Measurements from ENCODE around the gene INKA1.
A peak's percentile ranks its signal among the peaks of the same experiment; 100 is the strongest.
"Not testable (repeated sequence)": the region's sequence is repeated elsewhere in the genome, so short reads cannot be mapped to it uniquely, and the experiment has no call there.

The INKA1 gene

GRCh38 chr3:49807431-49808114 lies 4.5 kb downstream of the INKA1 start:
- no peak for DNase-seq (ENCODE audit: low spot score)

DNA sequence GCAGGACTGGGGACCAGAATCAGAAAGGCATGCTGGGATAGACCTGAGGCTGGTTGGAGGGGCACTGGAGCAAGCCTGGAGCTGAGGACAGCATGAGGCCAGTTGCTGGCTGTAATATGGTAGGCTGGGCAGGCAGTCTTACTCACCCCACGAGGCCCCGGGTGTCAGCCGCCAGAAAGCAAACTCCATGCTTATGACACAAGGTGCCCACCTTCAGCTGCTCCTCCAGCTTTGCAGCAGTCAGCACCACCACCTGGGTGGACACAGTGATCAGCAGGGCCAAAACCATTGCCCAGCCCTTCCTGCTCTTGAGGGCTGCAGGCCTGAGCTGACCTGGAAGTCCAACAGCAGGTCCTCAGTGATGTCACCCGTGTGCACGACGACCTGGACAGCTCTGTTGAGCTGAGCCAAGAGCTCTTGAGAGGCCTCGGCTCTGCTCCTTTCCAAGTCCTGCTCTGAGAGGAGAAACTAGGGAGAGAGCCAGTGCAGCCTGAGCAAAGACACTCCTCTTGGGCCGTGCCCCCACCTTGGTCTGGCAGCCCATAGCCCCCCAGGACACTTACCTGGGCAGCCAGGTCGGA lies 9.9 kb downstream of the INKA1 start:
- no peak for DNase-seq (ENCODE audit: low spot score)

- DNase-seq (ENCODE audit: low spot score), result peak; percentile 88
Measured at GRCh38 chr3:49813497-49814174, 10.6 kb downstream of the INKA1 start, which contains the start of gene UBA7. UBA7 (minus strand) TSS chr3:49813953; CDS start chr3:49813787, 166 bp downstream.

- DNase-seq (ENCODE audit: low spot score), result not testable (repeated sequence)
Measured at GRCh38 chr3:49823131-49823530, 20.1 kb downstream of the INKA1 start.

- no peak for DNase-seq (ENCODE audit: low spot score)
Measured at GRCh38 chr3:49826016-49826415, 23.0 kb downstream of the INKA1 start.

- DNase-seq (ENCODE audit: low spot score), result no peak
Measured at GRCh38 chr3:49831341-49831740, 28.3 kb downstream of the INKA1 start.

DNA sequence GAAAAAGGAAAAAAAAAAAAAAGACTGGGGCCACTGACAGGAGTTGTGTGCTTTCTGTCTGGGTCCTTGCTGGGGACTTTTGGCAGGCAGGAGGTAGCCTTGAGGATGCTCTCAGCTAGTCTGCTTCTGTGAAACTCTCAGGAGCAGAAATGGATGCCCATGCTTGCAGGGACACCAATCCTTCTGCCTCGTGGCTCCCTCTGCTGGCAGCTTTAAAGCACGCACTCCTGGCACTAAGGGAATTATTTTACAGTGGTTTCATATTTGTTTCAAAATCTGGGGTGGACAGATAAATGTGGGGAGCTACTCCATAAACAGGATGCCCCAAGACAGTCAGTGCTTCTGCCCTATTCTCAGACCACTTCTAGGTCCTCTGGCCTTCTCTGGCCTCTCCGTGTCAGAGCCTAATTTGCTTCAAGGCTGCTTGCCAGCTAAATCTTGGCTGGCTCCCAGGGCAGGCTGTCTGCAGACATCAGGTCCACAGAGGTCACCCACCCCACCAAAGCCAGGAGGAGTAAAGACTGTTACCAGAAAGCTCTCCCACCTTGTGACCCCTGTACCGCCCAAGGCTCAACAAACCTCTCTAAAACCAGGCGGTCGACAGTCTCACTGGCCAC lies 36.2 kb downstream of the INKA1 start:
- peak; percentile 90 for DNase-seq (ENCODE audit: low spot score)

- no peak for DNase-seq (ENCODE audit: low spot score)
Measured at GRCh38 chr3:49840388-49840787, 37.3 kb downstream of the INKA1 start.

DNA sequence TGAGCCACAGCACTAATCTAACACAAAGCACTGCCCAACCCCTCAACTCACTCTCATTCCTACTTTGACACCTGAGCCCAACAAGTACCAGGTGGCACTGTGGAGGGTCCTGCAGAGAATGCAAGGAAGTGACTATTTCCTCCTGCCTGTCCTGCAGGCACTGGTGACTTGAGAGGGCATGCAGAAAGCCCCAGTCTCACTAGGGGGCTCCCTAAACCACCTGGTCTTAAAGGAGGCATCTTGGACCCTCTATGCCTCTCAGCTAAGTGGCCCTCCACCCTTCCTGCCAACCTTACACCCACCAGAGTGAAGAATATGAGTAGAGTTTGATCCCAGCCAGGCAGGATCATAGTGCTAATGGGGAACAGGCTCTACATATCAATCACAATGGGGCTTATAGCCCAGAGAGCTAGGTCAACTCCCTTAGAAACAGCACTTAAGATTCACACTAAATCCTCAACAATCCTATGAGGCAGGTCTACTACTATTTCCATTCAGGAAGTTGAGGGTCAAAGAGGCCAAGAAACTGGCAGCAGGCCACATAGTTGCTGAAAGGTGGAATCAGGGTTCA lies 38.1 kb downstream of the INKA1 start:
- no peak for DNase-seq (ENCODE audit: low spot score)

- DNase-seq (ENCODE audit: low spot score), result no peak
Measured at GRCh38 chr3:49841806-49842205, 38.7 kb downstream of the INKA1 start.

- no peak for DNase-seq (ENCODE audit: low spot score)
Measured at GRCh38 chr3:49842843-49843517, 39.9 kb downstream of the INKA1 start.

DNA sequence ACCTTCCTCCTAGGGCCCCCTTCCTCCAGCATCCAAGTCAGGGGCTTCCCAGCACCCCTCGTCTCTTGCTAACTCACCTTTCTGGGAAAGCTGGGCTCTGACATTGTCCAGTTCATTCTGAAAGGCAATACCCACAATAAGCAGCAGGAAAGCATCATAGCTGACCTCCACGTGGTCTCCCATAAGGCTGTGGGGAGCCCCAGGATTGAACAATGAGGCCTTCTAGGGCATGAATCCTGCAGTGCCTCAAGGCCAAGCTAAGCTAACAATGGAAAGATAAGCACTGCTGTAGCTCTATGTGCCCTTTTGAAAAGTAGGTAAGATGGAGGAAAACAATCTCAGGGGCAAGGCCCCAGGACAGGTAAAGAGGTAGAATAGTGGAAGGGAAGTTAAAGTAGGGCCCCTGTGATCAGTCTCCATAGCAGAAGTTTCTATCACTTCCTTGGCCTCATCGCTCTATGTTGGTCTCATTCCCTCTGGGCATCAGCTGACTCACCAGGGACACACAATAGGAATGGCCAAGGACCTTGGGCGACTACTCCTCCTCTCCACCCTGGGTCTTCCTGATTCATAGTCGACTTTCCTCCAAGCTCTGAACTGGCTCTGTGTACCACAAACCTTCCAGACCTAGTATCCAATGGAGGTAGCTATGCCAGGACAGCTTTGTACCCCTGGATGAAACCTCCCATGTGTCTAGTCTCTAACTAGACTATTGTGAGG lies 41.6 kb downstream of the INKA1 start:
- DNase-seq (ENCODE audit: low spot score), result no peak

DNA sequence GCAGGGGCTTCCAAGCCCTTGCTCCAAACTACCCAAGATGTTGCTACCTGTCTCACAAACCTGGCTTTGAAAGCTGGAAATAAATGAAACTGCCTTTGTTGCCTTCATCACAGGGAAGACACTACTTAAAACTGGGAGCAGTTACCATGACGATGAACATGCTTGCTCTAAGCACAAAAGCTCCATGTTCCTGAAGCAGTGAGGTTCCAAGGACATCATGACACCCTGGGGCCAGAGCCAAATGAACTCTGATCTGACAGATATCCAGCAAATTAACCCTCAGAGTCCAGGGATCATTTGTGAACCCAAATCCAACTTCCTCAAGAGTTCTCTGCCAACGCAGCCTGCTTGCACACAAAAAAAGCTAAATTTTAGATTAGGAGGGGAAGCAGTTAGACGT lies 42.6 kb downstream of the INKA1 start:
- DNase-seq (ENCODE audit: low spot score), result no peak

All from GM03348 (cell line).